GM23338 (cell line): ENCODE measurements around the gene AFF1.
"Not testable (repeated sequence)": the region's sequence is repeated elsewhere in the genome, so short reads cannot be mapped to it uniquely, and the experiment has no call there.

Experiments
- POLR2AphosphoS5 ChIP-seq: IDR thresholded peaks from 2 replicates; pipeline ENCODE4 v1.6.1; 2016; ENCODE audit warnings: antibody characterized with exemption, low read depth
- TF ChIP-seq, protein P1 (sequence below), 2 experiments: fragments of 200-600 bp in 1 of 2; sonication (generic) in 1 of 2; conservative IDR thresholded peaks; 2 replicates each; pipeline versions ENCODE4 v1.5.1 to v1.6.1; 2016 to 2017; ENCODE audit warnings: antibody characterized with exemption in 2 of 2, low read depth in 2 of 2, mild to moderate bottlenecking in 2 of 2, moderate library complexity in 1 of 2

- TF ChIP-seq, protein P1, sequence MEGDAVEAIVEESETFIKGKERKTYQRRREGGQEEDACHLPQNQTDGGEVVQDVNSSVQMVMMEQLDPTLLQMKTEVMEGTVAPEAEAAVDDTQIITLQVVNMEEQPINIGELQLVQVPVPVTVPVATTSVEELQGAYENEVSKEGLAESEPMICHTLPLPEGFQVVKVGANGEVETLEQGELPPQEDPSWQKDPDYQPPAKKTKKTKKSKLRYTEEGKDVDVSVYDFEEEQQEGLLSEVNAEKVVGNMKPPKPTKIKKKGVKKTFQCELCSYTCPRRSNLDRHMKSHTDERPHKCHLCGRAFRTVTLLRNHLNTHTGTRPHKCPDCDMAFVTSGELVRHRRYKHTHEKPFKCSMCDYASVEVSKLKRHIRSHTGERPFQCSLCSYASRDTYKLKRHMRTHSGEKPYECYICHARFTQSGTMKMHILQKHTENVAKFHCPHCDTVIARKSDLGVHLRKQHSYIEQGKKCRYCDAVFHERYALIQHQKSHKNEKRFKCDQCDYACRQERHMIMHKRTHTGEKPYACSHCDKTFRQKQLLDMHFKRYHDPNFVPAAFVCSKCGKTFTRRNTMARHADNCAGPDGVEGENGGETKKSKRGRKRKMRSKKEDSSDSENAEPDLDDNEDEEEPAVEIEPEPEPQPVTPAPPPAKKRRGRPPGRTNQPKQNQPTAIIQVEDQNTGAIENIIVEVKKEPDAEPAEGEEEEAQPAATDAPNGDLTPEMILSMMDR (conservative IDR thresholded peaks at IDR 0.05; ENCODE audit: low read depth in 2 of 2): not testable (repeated sequence)
- not testable (repeated sequence) for TF ChIP-seq POLR2AphosphoS5
These were observed 61.7 kb downstream of the AFF1 start for GRCh38 chr4:86996510-86996909.
